ENCODE results near the gene RNF44.

DNA sequence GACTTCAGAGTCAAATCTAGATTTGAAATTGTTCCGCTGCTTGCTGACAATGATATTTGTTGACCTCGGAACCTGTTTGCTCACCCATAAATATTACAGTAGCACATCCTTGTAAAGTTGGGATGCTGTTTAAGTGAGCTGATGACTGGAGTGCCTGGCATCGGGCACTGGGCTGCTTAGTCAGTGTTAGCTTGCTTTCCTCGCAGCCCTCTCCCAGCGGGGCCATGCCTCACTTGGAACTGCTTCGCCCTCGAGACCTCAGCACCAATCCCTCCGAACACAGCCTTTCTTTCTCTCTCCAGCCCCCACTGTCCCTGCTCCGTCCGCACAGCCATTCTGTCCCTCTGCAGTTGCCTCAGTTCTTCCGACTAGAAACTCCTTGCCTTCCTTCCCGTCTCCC lies 23.4 kb downstream of the RNF44 start:
- TF ChIP-seq EZH2 (IDR thresholded peaks at IDR 0.05; ENCODE audit: borderline replicate concordance, low read depth, low read length, severe bottlenecking) (no peak), CTCF (IDR thresholded peaks at IDR 0.05; ENCODE audit: borderline replicate concordance, extremely low read depth, low read length, poor library complexity, severe bottlenecking) (no peak)
